Epidermal melanocyte (primary cell): Measurements from ENCODE around the gene CYTL1.
"Not testable (repeated sequence)": the region's sequence is repeated elsewhere in the genome, so short reads cannot be mapped to it uniquely, and the experiment has no call there.

Experiments
- DNase-seq: peaks from one replicate; pipeline ENCODE4 v3.0.0; 2011; ENCODE audit warnings: low spot score; ENCODE audit not compliant: insufficient read length

Gene CYTL1

GRCh38 chr4:5003372-5003857 is 15.8 kb downstream of the CYTL1 start:
- DNase-seq: no peak

GRCh38 chr4:5001641-5002040 is 17.6 kb downstream of the CYTL1 start:
- DNase-seq: not testable (repeated sequence)

GRCh38 chr4:4996935-4997334 is 22.3 kb downstream of the CYTL1 start:
- not testable (repeated sequence) for DNase-seq

GRCh38 chr4:4995908-4996265 is 23.4 kb downstream of the CYTL1 start:
- DNase-seq: no peak

GRCh38 chr4:4995103-4995907 is 24.0 kb downstream of the CYTL1 start:
- DNase-seq: peak; percentile 59

GRCh38 chr4:4994312-4995097 is 24.8 kb downstream of the CYTL1 start:
- no peak for DNase-seq

GRCh38 chr4:4992833-4993232 is 26.4 kb downstream of the CYTL1 start:
- no peak for DNase-seq

GRCh38 chr4:4991541-4992099 is 27.6 kb downstream of the CYTL1 start:
- no peak for DNase-seq

- DNase-seq: peak; percentile 54
Measured at GRCh38 chr4:4990857-4991540, 28.3 kb downstream of the CYTL1 start.

GRCh38 chr4:4990329-4990728 is 28.9 kb downstream of the CYTL1 start:
- no peak for DNase-seq

- DNase-seq: no peak
Measured at GRCh38 chr4:4989083-4989622, 30.1 kb downstream of the CYTL1 start.

- no peak for DNase-seq
Measured at GRCh38 chr4:4987656-4988055, 31.6 kb downstream of the CYTL1 start.

GRCh38 chr4:4986841-4987240 is 32.4 kb downstream of the CYTL1 start:
- no peak for DNase-seq

- DNase-seq: no peak
Measured at GRCh38 chr4:4985844-4986243, 33.4 kb downstream of the CYTL1 start.

GRCh38 chr4:4985036-4985435 is 34.2 kb downstream of the CYTL1 start:
- no peak for DNase-seq

- DNase-seq: no peak
Measured at GRCh38 chr4:4984186-4984585, 35.1 kb downstream of the CYTL1 start.

GRCh38 chr4:4981827-4982226 is 37.4 kb downstream of the CYTL1 start:
- no peak for DNase-seq

- peak; percentile 42 for DNase-seq
Measured at GRCh38 chr4:4981427-4981826, 37.8 kb downstream of the CYTL1 start.

- DNase-seq: no peak
Measured at GRCh38 chr4:4980621-4981230, 38.5 kb downstream of the CYTL1 start.

- DNase-seq: no peak
Measured at GRCh38 chr4:4979971-4980370, 39.3 kb downstream of the CYTL1 start.

GRCh38 chr4:4974727-4975126 is 44.5 kb downstream of the CYTL1 start:
- no peak for DNase-seq
